Activated naive CD8-positive, alpha-beta T cell treated with anti-CD3 and anti-CD28 coated beads for 36 hours (primary cell): ENCODE data around the gene GNG12. TPM values are rescaled to one million over a fixed set of nuclear protein-coding genes. Genes with fewer than 3 reads are reported as not detected.

Experiments used
- DNase-seq: peaks from one replicate; pipeline ENCODE4 v3.0.0; 2021
- H3K27ac Mint-ChIP-seq: one replicate; pipeline ENCODE4 v1.8.0; 2022; ENCODE audit warnings: mild to moderate bottlenecking, moderate library complexity, mixed read lengths
- H3K27me3 Mint-ChIP-seq: one replicate; pipeline ENCODE4 v1.8.0; 2022; ENCODE audit warnings: mild to moderate bottlenecking, mixed read lengths
- H3K36me3 Mint-ChIP-seq: one replicate; pipeline ENCODE4 v1.8.0; 2021; ENCODE audit warnings: mild to moderate bottlenecking, mixed read lengths
- H3K4me1 Mint-ChIP-seq: one replicate; pipeline ENCODE4 v1.8.0; 2021; ENCODE audit warnings: mixed read lengths
- H3K4me3 Mint-ChIP-seq: one replicate; pipeline ENCODE4 v1.8.0; 2022; ENCODE audit warnings: mild to moderate bottlenecking, moderate library complexity, mixed read lengths
- H3K9me3 Mint-ChIP-seq: one replicate; pipeline ENCODE4 v1.8.0; 2022; ENCODE audit warnings: mixed read lengths
- total RNA-seq, 2 experiments: library from RNA; stranded (reverse); gene quantifications; one replicate each; pipeline ENCODE4 v1.2.3, GENCODE V29; 2021

The GNG12 gene
- total RNA-seq = under 1 TPM; 0.43 to 0.60 TPM

DNA sequence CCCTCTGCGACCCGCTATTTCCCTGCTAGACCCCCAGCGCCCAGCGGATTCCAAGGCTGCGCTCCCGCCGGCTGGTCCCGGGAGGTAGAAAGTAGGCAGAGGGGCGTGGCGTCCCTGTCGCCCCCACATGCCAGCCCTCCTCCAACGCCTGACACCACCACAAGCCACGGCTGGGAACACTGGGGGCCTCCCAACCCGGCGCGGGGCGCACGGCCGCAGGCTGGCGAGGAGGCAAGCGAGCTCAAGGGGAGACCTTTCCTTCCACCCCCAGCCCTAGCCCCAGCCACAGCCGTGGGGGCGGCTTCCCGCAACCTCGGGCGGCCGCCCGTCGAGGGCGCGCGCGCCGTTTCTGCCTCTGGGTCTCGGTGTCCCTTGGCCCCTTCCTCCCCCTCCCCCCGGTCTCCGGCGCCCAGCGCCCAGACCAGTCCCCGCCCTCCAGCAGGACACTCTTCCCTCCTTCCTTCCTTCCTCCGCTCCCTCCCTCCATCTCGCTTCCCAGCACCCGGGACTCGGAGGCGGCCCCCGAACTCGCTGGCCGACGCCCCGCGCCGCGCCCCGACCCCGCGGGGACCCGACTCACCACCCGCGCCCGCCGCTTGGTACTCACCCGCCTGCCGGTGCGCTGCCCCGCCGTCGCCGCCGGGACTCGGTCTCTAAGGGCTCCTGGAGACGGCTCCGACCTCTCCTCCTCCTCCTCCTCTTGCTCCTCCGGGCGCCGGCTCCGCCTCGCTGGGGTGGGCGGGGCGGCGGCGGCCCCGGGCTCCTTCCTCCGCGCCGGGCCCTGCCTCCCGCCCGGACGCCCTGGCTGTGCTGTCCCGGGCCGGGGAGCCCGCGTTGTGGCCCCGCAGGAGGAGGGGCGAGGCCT, at the start of gene GNG12:
Gene GNG12 (minus strand): TSS at position 731 of the 865 bp plus-strand sequence. CDS start 125,781 bp downstream, outside the sequence.
- Mint-ChIP-seq H3K27me3 (peaks cover 84% of the 10 kb centered on the region), H3K4me1 (peaks cover 20% of the 10 kb centered on the region), H3K4me3 (peak within 1 kb of the TSS; percentile 69), H3K27ac (no peak within 1 kb of the TSS), H3K36me3 (no peaks in the 10 kb centered on the region), H3K9me3 (no peaks in the 10 kb centered on the region)
- peak; percentile 58 for DNase-seq

DNA sequence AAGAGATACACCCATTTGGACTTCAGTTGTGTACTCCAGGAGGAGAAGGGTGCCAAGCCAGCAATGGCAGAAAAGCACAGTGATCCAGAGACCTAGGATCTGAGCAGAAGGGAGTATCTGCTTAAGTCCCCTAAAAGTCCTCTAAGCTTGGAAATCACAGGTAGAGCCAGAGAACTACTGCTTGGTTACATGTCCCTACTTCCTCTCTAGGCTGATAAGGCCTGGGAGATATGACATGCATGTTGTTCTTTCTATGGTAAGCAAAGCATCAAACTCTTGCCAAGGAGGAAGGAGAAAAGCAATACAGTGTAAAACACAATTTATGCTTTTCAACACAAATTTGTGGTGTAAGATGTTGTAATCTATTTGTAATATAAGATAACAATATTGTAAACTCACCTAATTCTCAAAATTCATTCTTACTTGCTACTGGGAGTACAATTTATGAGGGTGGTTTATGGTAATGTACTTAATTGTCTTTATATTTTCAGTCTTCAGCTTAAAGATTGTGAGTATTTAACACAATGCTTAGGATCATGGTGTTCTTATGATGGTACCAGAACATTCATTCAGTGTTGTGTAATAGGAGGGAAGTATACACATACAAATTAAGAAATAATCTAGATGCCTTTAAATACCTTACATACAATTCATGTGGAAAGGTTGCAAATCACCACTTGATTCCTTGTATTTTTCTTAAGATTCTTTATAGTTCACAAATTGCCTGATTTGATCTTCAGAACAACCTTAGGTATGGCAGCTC, 49.1 kb upstream of the GNG12 start:
- no peak overlapping the region for H3K4me3 Mint-ChIP-seq
- H3K9me3 Mint-ChIP-seq = no peaks in the 10 kb centered on the region
- H3K27me3 Mint-ChIP-seq = peaks cover 39% of the 10 kb centered on the region
- no peak for DNase-seq
- H3K36me3 Mint-ChIP-seq = no peaks in the 10 kb centered on the region
- no peaks in the 10 kb centered on the region for H3K4me1 Mint-ChIP-seq
- no peak overlapping the region for H3K27ac Mint-ChIP-seq

DNA sequence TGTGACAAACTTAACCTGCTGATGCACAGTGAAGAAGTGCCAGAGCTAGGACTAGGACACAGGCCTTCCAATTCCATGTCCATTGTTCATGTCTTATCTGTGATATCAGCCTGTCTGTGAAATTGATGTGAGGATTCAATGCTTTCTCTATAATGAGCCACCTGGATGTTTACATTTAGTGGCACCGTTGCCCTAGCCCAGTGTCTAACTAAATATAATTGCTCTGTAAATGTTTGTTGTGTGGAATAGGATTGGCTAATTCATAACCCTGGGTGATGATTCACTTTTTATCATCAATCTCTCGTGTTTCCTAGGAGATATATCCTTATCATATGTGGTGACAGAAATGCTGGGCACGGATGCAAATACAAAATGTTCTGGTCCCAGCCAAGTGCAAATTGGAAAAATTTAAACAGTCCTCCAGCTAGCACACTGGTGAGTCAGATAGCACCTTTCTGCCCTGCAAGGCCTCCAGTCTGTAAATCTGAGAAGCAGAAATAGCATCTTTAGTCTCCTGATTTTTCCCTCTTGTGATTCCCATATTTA, 46.9 kb upstream of the GNG12 start:
- Mint-ChIP-seq H3K9me3 (no peaks in the 10 kb centered on the region), H3K4me3 (no peak overlapping the region), H3K36me3 (no peaks in the 10 kb centered on the region), H3K27ac (no peak overlapping the region), H3K27me3 (peaks cover 42% of the 10 kb centered on the region), H3K4me1 (no peaks in the 10 kb centered on the region)
- no peak for DNase-seq

DNA sequence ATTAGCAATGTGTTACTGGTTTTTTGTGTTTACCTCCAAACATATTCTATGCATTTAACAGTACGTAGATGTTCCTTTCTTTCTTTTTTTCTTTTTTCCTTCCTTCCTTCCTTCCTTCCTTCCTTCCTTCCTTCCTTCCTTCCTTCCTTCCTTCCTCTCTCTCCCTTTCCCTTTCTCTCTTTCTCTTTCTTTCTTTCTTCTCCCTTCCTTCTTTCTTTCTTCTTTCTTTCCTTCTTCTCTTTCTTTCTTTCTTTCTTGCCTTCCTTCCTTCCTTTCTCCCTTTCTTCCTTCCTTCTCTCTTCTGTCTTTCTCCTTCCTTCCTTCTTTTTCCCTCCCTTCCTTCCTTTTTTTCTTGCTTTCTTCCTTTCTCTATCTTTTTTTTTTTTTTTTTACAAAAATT, 46.2 kb upstream of the GNG12 start:
- Mint-ChIP-seq H3K27ac (no peak overlapping the region), H3K4me1 (no peaks in the 10 kb centered on the region), H3K27me3 (peaks cover 40% of the 10 kb centered on the region), H3K4me3 (no peak overlapping the region), H3K9me3 (no peaks in the 10 kb centered on the region), H3K36me3 (no peaks in the 10 kb centered on the region)
- DNase-seq = no peak

DNA sequence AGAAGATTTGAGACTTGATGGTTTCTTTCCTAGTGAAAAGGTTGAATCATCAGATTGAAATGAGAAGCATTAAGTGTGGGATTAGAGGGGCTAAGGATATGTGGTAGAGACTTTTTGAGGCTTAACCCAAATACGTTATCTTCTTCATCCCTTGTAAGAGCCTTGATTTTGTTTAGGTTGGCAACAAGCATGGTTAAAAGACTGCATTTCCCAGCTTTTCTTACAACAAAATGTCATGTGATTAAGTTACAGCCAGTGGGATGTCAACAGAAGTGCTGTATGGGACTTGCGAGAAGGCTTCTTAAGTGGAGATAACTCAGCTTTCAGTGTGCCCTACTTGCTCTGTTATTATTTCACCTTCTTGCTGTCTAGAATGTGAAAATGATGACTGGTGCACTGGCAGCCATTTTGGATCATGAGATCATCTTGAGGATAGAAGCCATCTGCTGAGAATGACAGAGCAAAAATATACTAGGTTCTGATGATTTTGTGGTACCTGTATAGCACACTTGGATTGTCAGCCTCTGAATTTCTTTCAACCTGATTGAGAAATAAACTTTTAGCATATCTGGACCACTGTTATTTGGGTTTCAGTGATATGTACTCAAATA, 41.3 kb upstream of the GNG12 start:
- H3K9me3 Mint-ChIP-seq = peaks cover 1% of the 10 kb centered on the region
- H3K4me1 Mint-ChIP-seq = no peaks in the 10 kb centered on the region
- no peaks in the 10 kb centered on the region for H3K36me3 Mint-ChIP-seq
- no peak overlapping the region for H3K27ac Mint-ChIP-seq
- H3K4me3 Mint-ChIP-seq = no peak overlapping the region
- no peak for DNase-seq
- peaks cover 19% of the 10 kb centered on the region for H3K27me3 Mint-ChIP-seq

DNA sequence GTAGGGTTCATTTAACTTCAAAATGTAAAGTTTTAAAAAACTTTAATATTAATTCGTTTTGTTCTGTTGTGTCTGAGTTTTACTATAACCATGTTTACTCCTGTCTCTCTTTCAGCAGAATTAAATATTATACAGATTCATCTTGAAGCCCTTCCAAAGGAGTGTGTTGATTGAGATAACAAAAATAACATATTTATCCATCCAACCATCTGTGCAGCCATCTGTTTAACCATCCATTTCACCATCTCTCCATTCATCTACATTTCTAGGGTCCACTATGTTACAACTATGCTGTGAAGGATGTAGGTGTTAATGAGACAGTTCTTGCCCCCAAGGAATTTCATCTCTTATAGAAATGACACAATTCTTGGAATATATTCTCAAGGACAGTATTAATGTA, 36.0 kb upstream of the GNG12 start:
- H3K27ac Mint-ChIP-seq = no peak overlapping the region
- no peaks in the 10 kb centered on the region for H3K36me3 Mint-ChIP-seq
- H3K27me3 Mint-ChIP-seq = peaks cover 27% of the 10 kb centered on the region
- peaks cover 1% of the 10 kb centered on the region for H3K9me3 Mint-ChIP-seq
- DNase-seq = no peak
- no peaks in the 10 kb centered on the region for H3K4me1 Mint-ChIP-seq
- no peak overlapping the region for H3K4me3 Mint-ChIP-seq

DNA sequence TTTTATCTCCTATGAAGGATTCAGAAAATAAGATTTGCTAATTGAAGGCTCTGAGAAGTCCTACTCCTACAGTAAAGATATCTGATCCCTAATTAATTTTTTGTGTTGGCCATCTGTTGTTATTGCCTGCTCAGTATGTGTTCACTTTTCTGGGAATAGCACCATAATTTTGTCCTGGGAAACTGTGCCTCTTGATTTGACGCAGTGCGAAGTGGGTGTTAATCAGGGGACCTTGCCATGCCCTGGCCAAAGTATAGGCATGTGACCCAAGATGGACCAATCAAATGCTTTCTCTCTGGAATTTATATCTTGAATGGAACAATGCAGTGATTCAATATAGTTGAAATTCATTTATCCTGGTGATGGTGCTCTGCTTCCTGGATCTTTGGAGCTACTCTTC, 30.4 kb upstream of the GNG12 start:
- no peak overlapping the region for H3K27ac Mint-ChIP-seq
- no peaks in the 10 kb centered on the region for H3K4me1 Mint-ChIP-seq
- no peaks in the 10 kb centered on the region for H3K36me3 Mint-ChIP-seq
- H3K9me3 Mint-ChIP-seq = no peaks in the 10 kb centered on the region
- peaks cover 40% of the 10 kb centered on the region for H3K27me3 Mint-ChIP-seq
- DNase-seq = no peak
- no peak overlapping the region for H3K4me3 Mint-ChIP-seq

DNA sequence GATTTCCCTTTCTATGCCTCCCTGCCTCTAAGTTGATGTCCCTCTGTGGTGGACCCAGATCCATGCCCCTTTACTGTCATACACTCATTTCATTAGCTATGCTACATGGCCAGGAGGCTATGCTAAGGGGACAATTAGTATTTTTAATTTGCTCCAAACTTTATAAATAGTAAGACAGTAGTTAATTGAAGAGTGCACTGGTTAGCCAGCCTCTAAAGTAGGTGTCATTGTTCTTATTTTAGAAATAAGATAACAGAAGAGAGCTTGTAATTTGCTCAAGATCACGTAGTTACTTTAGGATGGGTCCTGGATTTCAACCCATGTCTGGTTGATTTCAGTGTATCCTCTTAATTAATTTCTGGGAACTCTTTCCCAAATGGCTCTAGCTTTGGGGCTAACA, 29.4 kb upstream of the GNG12 start:
- no peak for DNase-seq
- Mint-ChIP-seq H3K4me1 (no peaks in the 10 kb centered on the region), H3K9me3 (no peaks in the 10 kb centered on the region), H3K27ac (no peak overlapping the region), H3K27me3 (peaks cover 40% of the 10 kb centered on the region), H3K4me3 (no peak overlapping the region), H3K36me3 (no peaks in the 10 kb centered on the region)

DNA sequence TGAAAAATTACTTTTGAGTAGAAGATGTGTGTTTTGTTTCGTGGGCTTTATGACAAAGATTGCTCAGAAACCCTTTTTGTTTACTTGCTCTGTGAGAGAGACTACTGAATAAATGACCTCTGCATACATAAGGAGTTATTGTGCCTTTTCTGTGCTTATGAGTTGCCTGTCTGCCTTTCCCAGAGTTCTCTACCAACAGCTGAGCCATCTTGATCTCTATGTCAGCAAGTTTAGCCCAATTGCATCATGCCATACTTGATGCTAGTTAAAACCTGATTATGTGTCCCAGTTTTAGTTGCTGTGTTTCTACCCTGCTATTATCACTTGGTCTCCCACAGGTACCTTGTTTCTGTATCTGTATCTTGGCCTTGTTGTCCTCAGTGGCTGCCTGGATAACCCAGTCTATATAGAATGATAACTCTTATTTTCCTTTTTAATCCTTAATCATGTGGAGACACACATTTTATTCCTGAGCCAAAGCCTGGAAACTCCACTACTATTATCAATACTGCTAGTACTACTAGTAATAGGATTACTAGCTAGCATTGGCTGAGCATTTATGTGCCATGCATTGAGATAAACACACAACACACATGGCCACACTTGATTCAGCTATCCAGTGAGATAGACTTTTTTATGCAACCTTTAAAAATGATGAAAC, 28.7 kb upstream of the GNG12 start:
- no peak overlapping the region for H3K4me3 Mint-ChIP-seq
- DNase-seq = no peak
- no peak overlapping the region for H3K27ac Mint-ChIP-seq
- peaks cover 40% of the 10 kb centered on the region for H3K27me3 Mint-ChIP-seq
- no peaks in the 10 kb centered on the region for H3K4me1 Mint-ChIP-seq
- H3K9me3 Mint-ChIP-seq = no peaks in the 10 kb centered on the region
- no peaks in the 10 kb centered on the region for H3K36me3 Mint-ChIP-seq

DNA sequence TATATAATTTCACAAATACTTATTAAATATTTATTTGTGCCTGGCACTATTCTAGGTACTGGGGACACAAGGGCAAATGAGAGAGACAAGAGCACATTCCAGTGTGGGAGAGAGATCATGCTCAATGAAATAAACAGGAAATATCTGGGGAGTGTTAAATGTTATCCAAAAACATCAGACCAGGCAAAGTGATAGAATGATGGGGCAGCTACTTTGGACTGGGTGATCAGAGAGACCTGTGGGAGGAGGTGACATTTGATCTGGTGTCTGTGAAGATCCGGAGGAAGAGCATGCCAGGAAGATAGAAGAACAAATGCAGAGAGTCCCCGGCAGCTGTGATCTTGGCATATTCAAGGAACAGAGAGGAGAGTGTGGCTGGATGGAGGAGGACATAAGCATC, 27.5 kb upstream of the GNG12 start:
- DNase-seq = no peak
- Mint-ChIP-seq H3K27ac (no peak overlapping the region), H3K9me3 (no peaks in the 10 kb centered on the region), H3K4me3 (no peak overlapping the region), H3K4me1 (no peaks in the 10 kb centered on the region), H3K27me3 (peaks cover 30% of the 10 kb centered on the region), H3K36me3 (no peaks in the 10 kb centered on the region)

DNA sequence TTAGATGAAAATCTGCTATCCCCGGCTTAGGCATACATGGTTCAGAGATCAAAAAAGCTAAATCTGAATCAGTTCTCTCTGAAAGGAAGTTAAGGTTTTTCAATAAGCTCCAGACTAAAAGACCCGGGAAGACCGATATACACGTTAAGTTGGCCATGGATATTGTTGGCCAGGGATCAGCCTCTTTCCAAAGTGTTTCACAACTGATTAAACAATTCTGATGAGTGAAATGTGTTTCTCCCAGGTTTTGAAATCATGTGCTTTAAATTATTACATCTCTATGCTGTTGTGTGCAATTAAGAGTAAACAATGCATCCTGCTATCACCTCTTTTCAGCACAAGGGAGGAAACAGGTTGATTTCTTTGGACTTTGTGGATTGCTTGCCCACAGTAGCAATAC, 23.7 kb upstream of the GNG12 start:
- no peaks in the 10 kb centered on the region for H3K9me3 Mint-ChIP-seq
- H3K27me3 Mint-ChIP-seq = peaks cover 19% of the 10 kb centered on the region
- H3K4me3 Mint-ChIP-seq = no peak overlapping the region
- H3K27ac Mint-ChIP-seq = no peak overlapping the region
- no peaks in the 10 kb centered on the region for H3K36me3 Mint-ChIP-seq
- H3K4me1 Mint-ChIP-seq = peaks cover 2% of the 10 kb centered on the region
- DNase-seq = no peak

DNA sequence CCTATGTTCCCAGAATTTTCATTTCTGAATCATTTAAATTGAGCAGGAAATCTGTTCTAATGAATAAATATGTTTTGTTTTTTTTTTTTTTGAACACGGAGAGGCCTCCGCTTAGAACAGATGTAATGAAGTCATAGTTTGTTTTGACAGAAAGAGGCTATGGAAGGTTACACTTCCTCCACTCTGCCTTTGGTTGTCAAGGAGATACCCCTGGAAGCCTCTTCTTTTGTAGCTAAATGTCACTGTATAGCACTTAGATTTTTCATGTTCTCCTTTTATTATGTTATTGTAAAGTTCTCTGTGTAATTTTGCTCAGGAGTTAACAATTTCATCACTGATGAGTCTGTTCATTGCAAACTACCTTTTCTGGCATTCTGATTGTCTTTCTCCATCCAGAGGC, 22.7 kb upstream of the GNG12 start:
- Mint-ChIP-seq H3K4me3 (no peak overlapping the region), H3K36me3 (no peaks in the 10 kb centered on the region), H3K27me3 (peaks cover 14% of the 10 kb centered on the region), H3K9me3 (no peaks in the 10 kb centered on the region), H3K27ac (no peak overlapping the region), H3K4me1 (peaks cover 2% of the 10 kb centered on the region)
- DNase-seq = no peak

DNA sequence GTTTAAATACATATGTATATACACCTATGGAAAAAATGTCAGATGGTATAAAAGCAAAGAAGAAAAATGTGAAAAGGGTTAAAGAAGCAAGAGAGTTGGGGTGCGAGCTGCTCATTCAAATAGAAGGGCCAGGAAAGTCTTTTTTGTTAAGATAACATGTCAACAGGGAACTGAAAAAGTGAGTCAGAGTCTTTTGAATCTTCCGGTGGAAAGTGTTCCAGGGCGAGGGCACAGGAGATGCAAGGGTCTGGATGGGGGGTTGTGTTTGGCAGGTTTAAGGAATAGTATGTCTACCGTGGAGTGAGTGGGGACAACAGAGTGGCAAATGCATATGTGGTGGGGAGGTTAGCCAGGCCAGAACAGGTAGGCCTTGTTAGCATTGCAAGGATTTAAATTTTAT, 22.2 kb upstream of the GNG12 start:
- H3K4me3 Mint-ChIP-seq = no peak overlapping the region
- H3K36me3 Mint-ChIP-seq = no peaks in the 10 kb centered on the region
- no peak for DNase-seq
- peaks cover 14% of the 10 kb centered on the region for H3K27me3 Mint-ChIP-seq
- H3K4me1 Mint-ChIP-seq = peaks cover 2% of the 10 kb centered on the region
- no peak overlapping the region for H3K27ac Mint-ChIP-seq
- no peaks in the 10 kb centered on the region for H3K9me3 Mint-ChIP-seq

DNA sequence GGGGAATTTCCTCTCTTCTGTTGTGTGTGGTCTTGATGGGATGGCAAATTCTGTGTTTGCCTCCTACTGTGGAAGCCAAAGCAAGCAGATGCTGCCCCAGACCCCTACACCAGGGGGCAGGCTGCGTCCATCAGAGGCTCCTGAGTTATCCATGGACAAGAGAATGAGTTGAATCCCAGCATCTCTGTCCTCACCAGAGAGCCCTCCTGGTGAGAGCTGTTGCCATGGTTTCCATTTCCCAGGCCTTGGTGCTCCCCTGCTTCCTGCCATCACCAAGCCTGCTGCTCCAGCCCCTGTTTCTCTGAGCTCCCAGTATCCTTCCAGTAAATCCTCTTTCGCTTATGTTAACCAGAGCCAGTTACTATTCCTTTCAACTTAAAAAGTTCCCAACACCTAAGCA, 20.4 kb upstream of the GNG12 start:
- no peaks in the 10 kb centered on the region for H3K36me3 Mint-ChIP-seq
- no peak overlapping the region for H3K4me3 Mint-ChIP-seq
- H3K27me3 Mint-ChIP-seq = peaks cover 19% of the 10 kb centered on the region
- H3K9me3 Mint-ChIP-seq = no peaks in the 10 kb centered on the region
- DNase-seq = no peak
- peaks cover 2% of the 10 kb centered on the region for H3K4me1 Mint-ChIP-seq
- no peak overlapping the region for H3K27ac Mint-ChIP-seq

DNA sequence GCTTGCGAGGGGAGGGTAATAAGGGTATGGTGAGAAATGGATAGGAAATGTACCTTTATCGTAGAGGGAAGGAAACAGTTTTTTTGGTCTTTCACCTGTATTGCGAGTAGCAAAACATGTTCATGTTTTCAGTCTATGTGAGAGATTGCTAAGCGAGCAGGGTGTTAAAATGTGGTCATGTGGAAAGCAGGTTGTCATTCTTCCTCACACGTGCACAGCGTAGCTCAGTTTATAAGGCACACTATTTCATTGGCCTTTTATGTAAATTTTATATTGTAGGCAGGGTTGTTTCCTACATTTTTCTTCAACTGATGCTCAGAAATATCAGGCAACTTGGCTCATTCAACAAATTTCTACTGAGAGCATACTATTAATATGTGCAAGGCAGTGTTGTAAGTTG, 18.5 kb upstream of the GNG12 start:
- DNase-seq = no peak
- Mint-ChIP-seq H3K4me3 (no peak overlapping the region), H3K27ac (no peak overlapping the region), H3K9me3 (no peaks in the 10 kb centered on the region), H3K36me3 (no peaks in the 10 kb centered on the region), H3K4me1 (peaks cover 2% of the 10 kb centered on the region), H3K27me3 (peaks cover 21% of the 10 kb centered on the region)
